Activated T-cell treated with anti-CD3 and anti-CD28 coated beads, Interleukin-2, amount 50 U/mL, for 1 hour (primary cell): ENCODE measurements around the gene DMRTC2.

Experiments used
- DNase-seq: peaks from one replicate; pipeline ENCODE4 v3.0.0-alpha.2; 2020

The DMRTC2 gene

DNA sequence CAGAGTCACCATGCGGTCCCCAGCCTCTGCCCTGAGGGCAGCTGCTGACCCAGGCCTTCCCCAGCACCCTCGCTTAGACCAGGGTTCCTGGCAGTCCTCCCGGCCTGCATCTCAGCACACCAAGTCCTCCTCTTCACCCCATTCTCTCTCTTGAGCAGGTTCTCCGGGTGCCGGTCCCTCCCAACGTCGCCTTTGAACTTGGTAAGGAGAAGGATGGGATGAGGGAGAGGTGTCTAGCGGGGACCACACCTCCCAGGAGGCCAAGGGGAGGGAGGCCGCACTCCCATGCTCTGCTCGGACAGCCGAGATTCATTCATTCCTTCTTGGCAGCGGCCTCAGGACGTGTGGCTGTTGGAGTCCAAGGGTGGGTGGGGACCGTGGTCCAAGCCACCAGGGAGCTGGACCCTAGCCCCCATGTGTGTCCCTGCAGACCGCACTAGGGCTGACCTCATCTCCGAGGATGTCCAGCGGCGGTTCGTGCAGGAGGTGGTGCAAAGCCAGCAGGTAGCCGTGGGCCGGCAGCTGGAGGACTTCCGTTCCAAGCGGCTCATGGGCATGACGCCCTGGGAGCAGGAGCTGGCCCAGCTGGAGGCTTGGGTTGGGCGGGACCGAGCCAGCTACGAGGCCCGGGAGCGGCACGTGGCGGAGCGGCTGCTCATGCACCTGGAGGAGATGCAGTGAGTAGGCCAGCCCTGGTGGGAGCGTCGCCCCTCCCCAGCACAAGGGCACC, 47.5 kb downstream of the DMRTC2 start:
- DNase-seq, result no peak

- no peak for DNase-seq
Measured at GRCh38 chr19:41893899-41894298, 49.1 kb downstream of the DMRTC2 start.

GRCh38 chr19:41894350-41894749, 49.5 kb downstream of the DMRTC2 start:
- DNase-seq, result no peak

- no peak for DNase-seq
Measured at GRCh38 chr19:41895745-41896580, 51.1 kb downstream of the DMRTC2 start.

DNA sequence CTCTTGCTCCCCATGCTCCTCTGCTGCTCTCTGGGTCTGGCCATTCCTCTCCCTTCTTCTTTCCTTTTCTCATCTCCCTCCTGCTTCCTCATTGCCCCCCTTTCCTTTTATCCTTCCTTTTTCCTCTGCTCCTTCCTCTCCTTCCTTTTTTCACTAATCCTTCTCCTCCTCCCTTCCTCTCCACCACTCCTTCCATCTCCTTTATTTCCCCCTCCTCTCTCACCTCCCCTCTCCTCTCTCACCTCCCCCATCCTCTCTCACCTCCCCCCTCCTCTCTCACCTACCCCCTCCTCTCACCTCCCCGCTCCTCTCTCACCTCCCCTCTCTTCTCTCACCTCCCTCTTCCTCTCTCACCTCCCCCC, 51.7 kb downstream of the DMRTC2 start:
- DNase-seq, result no peak

DNA sequence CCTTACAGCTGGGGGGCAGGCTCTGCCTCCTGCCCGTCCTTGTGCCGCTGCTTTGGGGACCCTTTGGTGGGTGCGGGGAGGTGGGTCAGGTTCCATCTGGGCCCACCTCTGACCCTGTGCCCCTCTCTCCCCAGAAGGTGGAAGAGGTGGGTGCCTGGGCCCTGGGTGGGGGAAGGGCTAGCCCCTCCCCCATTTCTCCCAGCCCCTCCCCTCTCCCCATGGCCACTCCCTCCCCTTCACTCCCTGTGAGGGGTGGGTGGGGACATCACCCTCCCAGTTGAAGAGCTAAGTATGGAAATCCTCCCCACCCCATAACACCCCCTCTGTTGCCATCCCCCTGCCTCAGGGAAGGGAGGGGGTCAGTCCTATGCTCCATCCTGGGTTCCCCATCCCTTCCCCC, 52.3 kb downstream of the DMRTC2 start:
- no peak for DNase-seq

GRCh38 chr19:41897820-41898219, 53.0 kb downstream of the DMRTC2 start:
- DNase-seq, result no peak

DNA sequence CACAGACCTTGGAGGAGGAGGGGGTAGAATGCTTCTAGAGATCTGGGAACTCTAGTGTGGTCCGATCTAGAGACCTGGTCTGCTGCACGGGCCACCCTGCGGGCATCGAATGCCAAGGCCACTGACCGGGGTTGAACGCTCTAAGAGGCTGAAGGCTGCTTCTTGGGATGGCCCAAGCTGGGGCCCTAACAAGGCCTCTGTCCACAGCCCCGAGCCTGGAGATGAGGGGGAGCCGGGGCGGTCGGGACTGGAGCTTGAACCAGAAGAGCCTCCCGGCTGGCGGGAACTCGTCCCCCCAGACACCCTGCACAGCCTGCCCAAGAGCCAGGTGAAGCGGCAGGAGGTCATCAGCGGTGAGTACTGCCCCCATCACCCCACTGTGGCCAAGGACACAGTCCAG, 53.4 kb downstream of the DMRTC2 start:
- no peak for DNase-seq
